Amniotic epithelial cell (primary cell): ENCODE data around the gene ABI2.
"Not testable (repeated sequence)": the region's sequence is repeated elsewhere in the genome, so short reads cannot be mapped to it uniquely, and the experiment has no call there.

Experiments
- DNase-seq: peaks from one replicate; pipeline ENCODE4 v3.0.0-alpha.2; 2010; ENCODE audit warnings: low read depth

Gene ABI2

GRCh38 chr2:203327901-203328759 lies at the start of gene ABI2:
Gene ABI2 (plus strand): TSS chr2:203328394. CDS start chr2:203328515, 121 bp downstream.
- peak; percentile 68 for DNase-seq

- no peak for DNase-seq
Observed at GRCh38 chr2:203279288-203279687, 48.9 kb upstream of the ABI2 start.

- no peak for DNase-seq
Observed at GRCh38 chr2:203280428-203281064, 47.6 kb upstream of the ABI2 start.

GRCh38 chr2:203282101-203282500 lies 46.1 kb upstream of the ABI2 start:
- DNase-seq, result no peak

GRCh38 chr2:203286532-203286931 lies 41.7 kb upstream of the ABI2 start:
- no peak for DNase-seq

- peak; percentile 13 for DNase-seq
Observed at GRCh38 chr2:203301667-203302066, 26.5 kb upstream of the ABI2 start.

- DNase-seq, result not testable (repeated sequence)
Observed at GRCh38 chr2:203302586-203302985, 25.6 kb upstream of the ABI2 start.

- DNase-seq, result no peak
Observed at GRCh38 chr2:203310688-203311436, 17.3 kb upstream of the ABI2 start.

- no peak for DNase-seq
Observed at GRCh38 chr2:203326356-203326755, 1.8 kb upstream of the ABI2 start.

GRCh38 chr2:203327582-203327900 lies 653 bp upstream of the ABI2 start:
- no peak for DNase-seq

- peak; percentile 29 for DNase-seq
Observed at GRCh38 chr2:203328760-203329540, 756 bp downstream of the ABI2 start.

- peak; percentile 85 for DNase-seq
Observed at GRCh38 chr2:203330434-203330833, 2.2 kb downstream of the ABI2 start.

- DNase-seq, result no peak
Observed at GRCh38 chr2:203338322-203338721, 10.1 kb downstream of the ABI2 start.

- peak; percentile 68 for DNase-seq
Observed at GRCh38 chr2:203340791-203341487, 12.7 kb downstream of the ABI2 start.

GRCh38 chr2:203341741-203342310 lies 13.6 kb downstream of the ABI2 start:
- peak; percentile 55 for DNase-seq

GRCh38 chr2:203342374-203342773 lies 14.2 kb downstream of the ABI2 start:
- not testable (repeated sequence) for DNase-seq

GRCh38 chr2:203344667-203345066 lies 16.5 kb downstream of the ABI2 start:
- no peak for DNase-seq

- DNase-seq, result no peak
Observed at GRCh38 chr2:203346612-203347011, 18.4 kb downstream of the ABI2 start.

GRCh38 chr2:203347375-203347774 lies 19.2 kb downstream of the ABI2 start:
- no peak for DNase-seq

GRCh38 chr2:203352604-203353255 lies 24.5 kb downstream of the ABI2 start:
- no peak for DNase-seq

GRCh38 chr2:203354966-203355365 lies 26.8 kb downstream of the ABI2 start:
- DNase-seq, result no peak
